HFFc6 (cell line): Measurements from ENCODE around the gene STRA6. TPM values are rescaled to one million over a fixed set of nuclear protein-coding genes. Genes with fewer than 3 reads are reported as not detected.

Experiments used
- DNase-seq: peaks from one replicate; pipeline ENCODE4 v3.0.0-alpha.2; 2018
- H3K27ac Mint-ChIP-seq: 2 replicates; pipeline ENCODE4 v1.8.0; 2020; ENCODE audit warnings: mild to moderate bottlenecking, mixed read lengths
- H3K27me3 Mint-ChIP-seq: 2 replicates; pipeline ENCODE4 v1.8.0; 2021; ENCODE audit warnings: mild to moderate bottlenecking, moderate library complexity, mixed read lengths; ENCODE audit not compliant: insufficient read depth
- H3K36me3 Mint-ChIP-seq: 2 replicates; pipeline ENCODE4 v1.8.0; 2021; ENCODE audit warnings: low read depth, mixed read lengths
- H3K4me1 Mint-ChIP-seq: 2 replicates; pipeline ENCODE4 v1.8.0; 2020; ENCODE audit warnings: low read depth, mixed read lengths
- H3K4me3 Mint-ChIP-seq: 2 replicates; pipeline ENCODE4 v1.8.0; 2020; ENCODE audit warnings: mild to moderate bottlenecking, moderate library complexity, mixed read lengths
- H3K9me3 Mint-ChIP-seq: 2 replicates; pipeline ENCODE4 v1.8.0; 2020; ENCODE audit warnings: mild to moderate bottlenecking, mixed read lengths
- CTCF ChIP-seq: fragments of 200-600 bp; sonication (generic); IDR thresholded peaks from 2 replicates; pipeline ENCODE4 v1.5.0; 2021; ENCODE audit warnings: antibody characterized with exemption, mild to moderate bottlenecking
- total RNA-seq, 6 experiments: library from RNA; stranded (reverse); fragmentation: NEBNext Ultra II Directional; extraction: Animal tissue kit (Norgen Biotek cat#: 25700); gene quantifications; 2 replicates in 1 of 6; 3 replicates in 5 of 6; pipeline ENCODE4 v1.2.3, GENCODE V29; 2021

Gene STRA6
- total RNA-seq, 6 experiments from 2014 or later, result 2.2 to 3.2 (median 2.6) TPM

GRCh38 chr15:74182131-74182530 is 20.5 kb downstream of the STRA6 start:
- TF ChIP-seq CTCF, result no peak
- Mint-ChIP-seq H3K36me3 (no peaks in the 10 kb centered on the region; the same call in 1 of the 2 replicates), H3K9me3 (no peaks in the 10 kb centered on the region), H3K27ac (no peak overlapping the region), H3K27me3 (no peaks in the 10 kb centered on the region; the same call in 1 of the 2 replicates), H3K4me3 (no peak overlapping the region), H3K4me1 (peaks cover 67% of the 10 kb centered on the region)
- no peak for DNase-seq

GRCh38 chr15:74180881-74181602 is 21.5 kb downstream of the STRA6 start:
- peak overlapping the region; percentile 91 for H3K27ac Mint-ChIP-seq
- H3K4me1 Mint-ChIP-seq, result peaks cover 74% of the 10 kb centered on the region
- no peak for DNase-seq

GRCh38 chr15:74179983-74180880 is 22.4 kb downstream of the STRA6 start:
- Mint-ChIP-seq H3K9me3 (no peaks in the 10 kb centered on the region), H3K4me1 (peaks cover 68% of the 10 kb centered on the region), H3K36me3 (no peaks in the 10 kb centered on the region; the same call in 1 of the 2 replicates), H3K27ac (peak overlapping the region; percentile 91), H3K4me3 (peak overlapping the region; percentile 54), H3K27me3 (no peaks in the 10 kb centered on the region; the same call in 1 of the 2 replicates)
- peak; percentile 62 for TF ChIP-seq CTCF
- peak; percentile 69 for DNase-seq

More at GRCh38 chr15:74180881-74181602, 21.5 kb downstream of the STRA6 start:
- H3K36me3 Mint-ChIP-seq, result no peaks in the 10 kb centered on the region; the same call in 1 of the 2 replicates
- H3K27me3 Mint-ChIP-seq, result no peaks in the 10 kb centered on the region; the same call in 1 of the 2 replicates
- no peaks in the 10 kb centered on the region for H3K9me3 Mint-ChIP-seq
- no peak for TF ChIP-seq CTCF
- no peak overlapping the region; the same call in 1 of the 2 replicates for H3K4me3 Mint-ChIP-seq

GRCh38 chr15:74179101-74179841 is 23.3 kb downstream of the STRA6 start:
- DNase-seq, result peak; percentile 95
- Mint-ChIP-seq H3K27ac (peak overlapping the region; percentile 91), H3K27me3 (no peaks in the 10 kb centered on the region; the same call in 1 of the 2 replicates), H3K9me3 (no peaks in the 10 kb centered on the region), H3K4me3 (peak overlapping the region; percentile 54), H3K4me1 (peaks cover 58% of the 10 kb centered on the region), H3K36me3 (no peaks in the 10 kb centered on the region; the same call in 1 of the 2 replicates)
- TF ChIP-seq CTCF, result no peak
